Measurements from ENCODE around the gene DMXL1. TPM values are rescaled to one million over a fixed set of nuclear protein-coding genes. Genes with fewer than 3 reads are reported as not detected.

The DMXL1 gene
- total RNA-seq, 1 experiment from 2014 or later, result 30.0 TPM

DNA sequence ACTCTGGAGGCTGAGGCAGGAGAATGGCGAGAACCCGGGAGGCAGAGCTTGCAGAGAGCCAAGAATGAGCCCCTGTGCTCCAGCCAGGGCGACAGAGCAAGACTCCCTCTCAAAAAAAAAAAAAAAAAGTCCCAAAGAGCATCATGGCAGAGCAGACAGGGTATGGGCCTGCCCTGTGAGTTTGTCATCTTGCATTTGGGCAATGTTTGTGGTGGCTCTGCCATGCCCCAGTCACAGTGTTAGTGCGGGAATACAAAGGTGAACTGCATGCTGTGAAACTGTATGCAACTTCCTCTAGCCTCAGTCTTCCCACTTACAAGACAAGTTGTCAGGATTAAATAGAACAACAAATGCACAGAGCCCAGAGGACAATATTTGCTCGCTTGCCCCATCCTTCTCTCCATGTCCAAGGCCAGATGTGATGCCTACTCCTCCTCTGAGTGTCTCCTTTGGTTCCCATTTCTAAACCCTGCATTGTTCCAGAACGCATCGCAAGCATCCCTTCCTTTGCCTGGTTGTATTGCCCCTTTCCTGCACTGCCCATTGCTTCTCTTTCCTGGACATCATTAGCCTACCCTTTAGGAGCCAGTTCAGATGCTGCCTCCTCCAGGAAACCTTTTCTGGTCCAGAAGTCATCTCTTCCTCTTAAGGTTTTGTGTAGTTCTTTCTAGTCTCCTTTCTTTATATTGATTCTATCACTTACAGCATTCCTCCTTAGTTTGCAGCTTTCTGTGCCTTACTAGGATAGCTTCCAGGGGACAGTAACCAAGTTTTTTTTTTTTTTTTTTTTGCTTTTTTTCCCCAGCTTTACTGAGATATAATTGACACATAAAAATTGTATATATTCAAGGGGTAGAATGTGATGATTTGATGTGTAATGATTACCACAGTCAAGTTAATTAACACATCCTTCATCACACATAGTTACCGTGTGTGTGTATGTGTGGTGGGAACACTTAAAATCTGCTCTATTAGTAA lies 215.9 kb downstream of the DMXL1 start:
- Mint-ChIP-seq H3K27ac (ENCODE audit: unreplicated experiment) (peak overlapping the region; percentile 13), H3K9me3 (ENCODE audit: unreplicated experiment) (no peaks in the 10 kb centered on the region), H3K4me1 (ENCODE audit: low read depth, unreplicated experiment) (peaks cover 40% of the 10 kb centered on the region), H3K4me3 (ENCODE audit: unreplicated experiment) (no peak overlapping the region), H3K27me3 (ENCODE audit: insufficient read depth, unreplicated experiment) (no peaks in the 10 kb centered on the region), H3K36me3 (ENCODE audit: insufficient read depth, unreplicated experiment) (no peaks in the 10 kb centered on the region)
- Histone ChIP-seq H3K27me3 (replicated peaks; ENCODE audit: control insufficient read depth, insufficient read depth, low read length) (no peaks in the 10 kb centered on the region), H3K9me3 (no peaks in the 10 kb centered on the region), H3K36me3 (ENCODE audit: control insufficient read depth, insufficient read depth, low read length) (no peaks in the 10 kb centered on the region), H3K4me1 (peaks cover 47% of the 10 kb centered on the region), H3K4me3 (ENCODE audit: low read depth, low read length) (no peak overlapping the region)
- intact Hi-C loops (cut with micrococcal nuclease; ENCODE audit: unreplicated experiment), result loop anchor here (1.0 kb wide), 2 partner anchors 12 to 17 kb away; no protein-coding TSS in a partner anchor
- no TSS peak for BruUV-seq (replicated peaks)
- TF ChIP-seq, protein P1, sequence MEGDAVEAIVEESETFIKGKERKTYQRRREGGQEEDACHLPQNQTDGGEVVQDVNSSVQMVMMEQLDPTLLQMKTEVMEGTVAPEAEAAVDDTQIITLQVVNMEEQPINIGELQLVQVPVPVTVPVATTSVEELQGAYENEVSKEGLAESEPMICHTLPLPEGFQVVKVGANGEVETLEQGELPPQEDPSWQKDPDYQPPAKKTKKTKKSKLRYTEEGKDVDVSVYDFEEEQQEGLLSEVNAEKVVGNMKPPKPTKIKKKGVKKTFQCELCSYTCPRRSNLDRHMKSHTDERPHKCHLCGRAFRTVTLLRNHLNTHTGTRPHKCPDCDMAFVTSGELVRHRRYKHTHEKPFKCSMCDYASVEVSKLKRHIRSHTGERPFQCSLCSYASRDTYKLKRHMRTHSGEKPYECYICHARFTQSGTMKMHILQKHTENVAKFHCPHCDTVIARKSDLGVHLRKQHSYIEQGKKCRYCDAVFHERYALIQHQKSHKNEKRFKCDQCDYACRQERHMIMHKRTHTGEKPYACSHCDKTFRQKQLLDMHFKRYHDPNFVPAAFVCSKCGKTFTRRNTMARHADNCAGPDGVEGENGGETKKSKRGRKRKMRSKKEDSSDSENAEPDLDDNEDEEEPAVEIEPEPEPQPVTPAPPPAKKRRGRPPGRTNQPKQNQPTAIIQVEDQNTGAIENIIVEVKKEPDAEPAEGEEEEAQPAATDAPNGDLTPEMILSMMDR (IDR thresholded peaks at IDR 0.05; ENCODE audit: insufficient read depth in 1 of 2, low read depth in 1 of 2, low read length in 1 of 2, severe bottlenecking in 1 of 2, unreplicated experiment in 1 of 2), result no peak
- ChIA-PET POLR2A (interaction anchor here (0.9 kb wide), 1 partner anchor 19 kb away, joined by 3 read pairs; no protein-coding TSS in a partner anchor), CTCF (no interaction called here)
- DNase-seq, result no peak

DNA sequence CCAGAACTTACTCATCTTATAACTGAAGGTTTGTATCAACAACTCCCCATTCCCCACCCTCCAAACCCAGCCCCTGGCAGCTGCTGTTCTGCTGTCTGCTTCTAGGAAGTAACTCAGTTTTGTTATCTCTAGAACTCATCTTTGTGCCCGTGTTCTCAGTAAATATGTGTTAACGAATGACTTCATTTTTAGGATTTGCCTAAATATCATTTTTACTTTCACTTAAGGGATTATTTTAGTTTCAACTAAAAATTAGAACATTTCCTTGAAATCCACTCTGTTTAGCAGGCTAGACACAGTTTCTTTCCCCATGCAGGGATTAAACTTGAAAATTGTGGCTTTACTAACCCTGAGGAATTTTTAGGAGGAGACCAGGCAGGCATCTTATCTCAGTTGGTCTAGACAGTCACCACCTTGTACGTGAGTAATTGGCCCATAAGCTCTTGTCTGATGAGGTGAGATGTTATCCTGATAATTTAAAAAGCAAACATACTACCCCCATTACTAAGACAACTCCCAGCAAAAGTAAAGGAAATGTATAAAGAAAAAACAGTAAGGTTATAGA lies 216.7 kb downstream of the DMXL1 start:
- Mint-ChIP-seq H3K36me3 (ENCODE audit: insufficient read depth, unreplicated experiment) (no peaks in the 10 kb centered on the region), H3K4me3 (ENCODE audit: unreplicated experiment) (peak overlapping the region; percentile 45), H3K27me3 (ENCODE audit: insufficient read depth, unreplicated experiment) (no peaks in the 10 kb centered on the region), H3K27ac (ENCODE audit: unreplicated experiment) (peak overlapping the region; percentile 13), H3K4me1 (ENCODE audit: low read depth, unreplicated experiment) (peaks cover 42% of the 10 kb centered on the region), H3K9me3 (ENCODE audit: unreplicated experiment) (no peaks in the 10 kb centered on the region)
- no peak overlapping the region for H3K4me3 ChIP-seq (ENCODE audit: low read depth, low read length)
- BruUV-seq (replicated peaks), result no TSS peak
- no peak for DNase-seq
- ChIA-PET CTCF (no interaction called here), POLR2A (interaction anchor here (0.9 kb wide), 1 partner anchor 19 kb away, joined by 3 read pairs; no protein-coding TSS in a partner anchor)
- TF ChIP-seq, protein P1 (IDR thresholded peaks at IDR 0.05; ENCODE audit: insufficient read depth in 1 of 2, low read depth in 1 of 2, low read length in 1 of 2, severe bottlenecking in 1 of 2, unreplicated experiment in 1 of 2), result no peak
- intact Hi-C loops (cut with micrococcal nuclease; ENCODE audit: unreplicated experiment), result loop anchor here (1.0 to 2.0 kb wide), 3 partner anchors 13 to 18 kb away; no protein-coding TSS in a partner anchor
- H3K9me3 ChIP-seq, result no peaks in the 10 kb centered on the region
- no peaks in the 10 kb centered on the region; the same call in 1 of the 2 replicates for H3K36me3 ChIP-seq (ENCODE audit: control insufficient read depth, insufficient read depth, low read length)
- no peaks in the 10 kb centered on the region for H3K27me3 ChIP-seq (replicated peaks; ENCODE audit: control insufficient read depth, insufficient read depth, low read length)
- peaks cover 49% of the 10 kb centered on the region for H3K4me1 ChIP-seq

DNA sequence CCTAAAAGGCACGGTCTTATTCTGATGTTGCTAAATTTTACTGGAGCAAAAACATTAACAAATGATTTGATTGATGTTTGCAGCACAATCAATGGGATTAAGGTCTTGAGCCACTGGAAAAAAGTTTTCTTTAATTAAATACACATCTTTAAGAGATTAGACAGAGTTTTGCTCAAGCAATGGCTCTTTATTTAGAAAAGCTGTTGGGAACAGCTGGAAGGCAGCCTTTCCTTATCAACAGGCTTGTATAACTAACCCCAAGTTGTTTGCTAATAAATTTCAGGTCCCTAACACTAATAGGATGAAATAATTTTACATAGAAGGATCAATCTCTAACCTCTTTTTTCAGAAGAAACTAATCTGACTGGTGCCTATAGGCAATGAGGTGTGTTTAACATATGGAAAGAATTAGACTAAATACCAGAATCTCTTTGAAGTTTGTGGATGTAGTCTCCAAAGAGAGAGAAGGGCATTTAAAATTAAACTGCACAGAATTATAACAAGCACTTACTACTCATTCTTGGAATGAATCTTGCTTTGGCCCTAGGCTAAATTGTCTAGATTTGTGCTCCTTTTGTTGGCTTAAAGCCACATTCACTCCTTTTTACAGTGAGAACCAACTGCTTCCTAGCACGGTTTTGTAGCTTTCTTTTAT lies 217.6 kb downstream of the DMXL1 start:
- no peaks in the 10 kb centered on the region for H3K27me3 ChIP-seq (replicated peaks; ENCODE audit: control insufficient read depth, insufficient read depth, low read length)
- ChIA-PET CTCF (no interaction called here), POLR2A (interaction anchor here (0.6 to 1.1 kb wide), 2 partner anchors 10 to 151 kb away, joined by 3 to 4 read pairs; no protein-coding TSS in a partner anchor)
- Mint-ChIP-seq H3K4me1 (ENCODE audit: low read depth, unreplicated experiment) (peaks cover 39% of the 10 kb centered on the region), H3K4me3 (ENCODE audit: unreplicated experiment) (no peak overlapping the region), H3K27ac (ENCODE audit: unreplicated experiment) (peak overlapping the region; percentile 13), H3K9me3 (ENCODE audit: unreplicated experiment) (no peaks in the 10 kb centered on the region), H3K27me3 (ENCODE audit: insufficient read depth, unreplicated experiment) (no peaks in the 10 kb centered on the region), H3K36me3 (ENCODE audit: insufficient read depth, unreplicated experiment) (no peaks in the 10 kb centered on the region)
- no peaks in the 10 kb centered on the region; the same call in 1 of the 2 replicates for H3K36me3 ChIP-seq (ENCODE audit: control insufficient read depth, insufficient read depth, low read length)
- TF ChIP-seq, protein P1 (IDR thresholded peaks at IDR 0.05; ENCODE audit: insufficient read depth in 1 of 2, low read depth in 1 of 2, low read length in 1 of 2, severe bottlenecking in 1 of 2, unreplicated experiment in 1 of 2), result no peak
- no TSS peak for BruUV-seq (replicated peaks)
- intact Hi-C loops (cut with micrococcal nuclease; ENCODE audit: unreplicated experiment), result loop anchor here (2.0 kb wide), 1 partner anchor 14 kb away; no protein-coding TSS in a partner anchor
- DNase-seq, result no peak
- H3K4me1 ChIP-seq, result peaks cover 49% of the 10 kb centered on the region
- H3K4me3 ChIP-seq (ENCODE audit: low read depth, low read length), result no peak overlapping the region
- H3K9me3 ChIP-seq, result no peaks in the 10 kb centered on the region
